ENCODE data around the gene NELFCD. TPM values are rescaled to one million over a fixed set of nuclear protein-coding genes. Genes with fewer than 3 reads are reported as not detected.

Gene NELFCD
- total and polyA plus RNA-seq, 10 of the 15 experiments (the other 5 are each of a cell fraction or from before 2014, with no cell fraction given): 8.9 to 109 (median 82.9) TPM

- TF ChIP-seq E2F4 (IDR thresholded peaks at IDR 0.05; ENCODE audit: low read depth, low read length) (0 out of 2 replicates have a peak, but pooled peaks have one; percentile 11), ZNF24 (IDR thresholded peaks at IDR 0.05) (no peak), RCOR1 (conservative IDR thresholded peaks at IDR 0.05; ENCODE audit: low read depth, low read length) (no peak), ZNF592 (IDR thresholded peaks at IDR 0.05) (no peak), PKNOX1 (IDR thresholded peaks at IDR 0.05) (no peak), ZNF687 (IDR thresholded peaks at IDR 0.05) (peak; percentile 84), CBFB (IDR thresholded peaks at IDR 0.05; ENCODE audit: low read depth) (no peak), RAD51 (IDR thresholded peaks at IDR 0.05) (no peak), NFYB (IDR thresholded peaks at IDR 0.05; ENCODE audit: insufficient read depth, low read depth, low read length) (peak; percentile 24; the same call in 1 of the 2 replicates), CHD1 (IDR thresholded peaks at IDR 0.05; ENCODE audit: low read depth, low read length) (no peak), NFYA (IDR thresholded peaks at IDR 0.05; ENCODE audit: borderline replicate concordance, low read depth, low read length) (no peak), PML (IDR thresholded peaks at IDR 0.05; ENCODE audit: low read length) (no peak; the same call in 1 of the 2 replicates), CREM (IDR thresholded peaks at IDR 0.05; ENCODE audit: low read depth) (no peak), TCF12 (IDR thresholded peaks at IDR 0.05; ENCODE audit: low read depth, low read length) (peak; percentile 75; the same call in 1 of the 2 replicates)
- TF ChIP-seq, protein P1, sequence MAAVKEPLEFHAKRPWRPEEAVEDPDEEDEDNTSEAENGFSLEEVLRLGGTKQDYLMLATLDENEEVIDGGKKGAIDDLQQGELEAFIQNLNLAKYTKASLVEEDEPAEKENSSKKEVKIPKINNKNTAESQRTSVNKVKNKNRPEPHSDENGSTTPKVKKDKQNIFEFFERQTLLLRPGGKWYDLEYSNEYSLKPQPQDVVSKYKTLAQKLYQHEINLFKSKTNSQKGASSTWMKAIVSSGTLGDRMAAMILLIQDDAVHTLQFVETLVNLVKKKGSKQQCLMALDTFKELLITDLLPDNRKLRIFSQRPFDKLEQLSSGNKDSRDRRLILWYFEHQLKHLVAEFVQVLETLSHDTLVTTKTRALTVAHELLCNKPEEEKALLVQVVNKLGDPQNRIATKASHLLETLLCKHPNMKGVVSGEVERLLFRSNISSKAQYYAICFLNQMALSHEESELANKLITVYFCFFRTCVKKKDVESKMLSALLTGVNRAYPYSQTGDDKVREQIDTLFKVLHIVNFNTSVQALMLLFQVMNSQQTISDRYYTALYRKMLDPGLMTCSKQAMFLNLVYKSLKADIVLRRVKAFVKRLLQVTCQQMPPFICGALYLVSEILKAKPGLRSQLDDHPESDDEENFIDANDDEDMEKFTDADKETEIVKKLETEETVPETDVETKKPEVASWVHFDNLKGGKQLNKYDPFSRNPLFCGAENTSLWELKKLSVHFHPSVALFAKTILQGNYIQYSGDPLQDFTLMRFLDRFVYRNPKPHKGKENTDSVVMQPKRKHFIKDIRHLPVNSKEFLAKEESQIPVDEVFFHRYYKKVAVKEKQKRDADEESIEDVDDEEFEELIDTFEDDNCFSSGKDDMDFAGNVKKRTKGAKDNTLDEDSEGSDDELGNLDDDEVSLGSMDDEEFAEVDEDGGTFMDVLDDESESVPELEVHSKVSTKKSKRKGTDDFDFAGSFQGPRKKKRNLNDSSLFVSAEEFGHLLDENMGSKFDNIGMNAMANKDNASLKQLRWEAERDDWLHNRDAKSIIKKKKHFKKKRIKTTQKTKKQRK (IDR thresholded peaks at IDR 0.05; ENCODE audit: low read depth, low read length): no peak
Measured at GRCh38 chr20:59042796-59043631, 62.0 kb downstream of the NELFCD start (continued).
